D721Med (cell line): Measurements from ENCODE around the gene FBN2.

Source experiments
- DNase-seq: peaks from one replicate; pipeline ENCODE4 v3.0.0; 2011; ENCODE audit warnings: low spot score; ENCODE audit not compliant: insufficient read length
- FAIRE-seq: peaks from 2 replicates; lab custom pipeline; 2011; peaks lifted over from hg19 to GRCh38; lab: Jason Lieb, UNC
- TF ChIP-seq, protein P1 (sequence below): IDR thresholded peaks from 2 replicates; pipeline ENCODE4 v1.5.1; 2012; ENCODE audit warnings: mild to moderate bottlenecking, control low read depth; ENCODE audit not compliant: insufficient read depth; ENCODE audit errors: missing control alignments

Gene FBN2

GRCh38 chr5:128276537-128277216 lies 261.4 kb downstream of the FBN2 start:
- DNase-seq: no peak
- TF ChIP-seq, protein P1, sequence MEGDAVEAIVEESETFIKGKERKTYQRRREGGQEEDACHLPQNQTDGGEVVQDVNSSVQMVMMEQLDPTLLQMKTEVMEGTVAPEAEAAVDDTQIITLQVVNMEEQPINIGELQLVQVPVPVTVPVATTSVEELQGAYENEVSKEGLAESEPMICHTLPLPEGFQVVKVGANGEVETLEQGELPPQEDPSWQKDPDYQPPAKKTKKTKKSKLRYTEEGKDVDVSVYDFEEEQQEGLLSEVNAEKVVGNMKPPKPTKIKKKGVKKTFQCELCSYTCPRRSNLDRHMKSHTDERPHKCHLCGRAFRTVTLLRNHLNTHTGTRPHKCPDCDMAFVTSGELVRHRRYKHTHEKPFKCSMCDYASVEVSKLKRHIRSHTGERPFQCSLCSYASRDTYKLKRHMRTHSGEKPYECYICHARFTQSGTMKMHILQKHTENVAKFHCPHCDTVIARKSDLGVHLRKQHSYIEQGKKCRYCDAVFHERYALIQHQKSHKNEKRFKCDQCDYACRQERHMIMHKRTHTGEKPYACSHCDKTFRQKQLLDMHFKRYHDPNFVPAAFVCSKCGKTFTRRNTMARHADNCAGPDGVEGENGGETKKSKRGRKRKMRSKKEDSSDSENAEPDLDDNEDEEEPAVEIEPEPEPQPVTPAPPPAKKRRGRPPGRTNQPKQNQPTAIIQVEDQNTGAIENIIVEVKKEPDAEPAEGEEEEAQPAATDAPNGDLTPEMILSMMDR: no peak
- FAIRE-seq: no peak

DNA sequence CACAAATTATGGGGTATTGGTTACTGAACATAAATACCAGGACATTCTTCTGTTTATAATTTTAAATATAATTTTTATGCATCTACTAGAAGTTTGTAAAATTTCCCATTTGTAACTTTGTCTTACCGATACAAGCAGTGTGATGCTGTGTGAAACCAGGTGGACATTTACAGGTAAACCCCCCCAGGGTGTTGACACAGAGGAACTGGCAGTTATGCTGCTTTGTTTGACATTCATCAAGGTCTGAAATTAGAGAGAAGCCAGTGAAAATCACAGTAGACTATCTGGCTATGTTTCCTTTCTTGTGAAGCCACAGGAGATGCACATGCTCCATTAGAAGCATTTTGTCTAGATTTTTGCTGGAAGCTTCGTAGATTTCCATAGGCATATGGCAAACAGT lies 263.6 kb downstream of the FBN2 start:
- TF ChIP-seq, protein P1: no peak
- FAIRE-seq: no peak
- no peak for DNase-seq

DNA sequence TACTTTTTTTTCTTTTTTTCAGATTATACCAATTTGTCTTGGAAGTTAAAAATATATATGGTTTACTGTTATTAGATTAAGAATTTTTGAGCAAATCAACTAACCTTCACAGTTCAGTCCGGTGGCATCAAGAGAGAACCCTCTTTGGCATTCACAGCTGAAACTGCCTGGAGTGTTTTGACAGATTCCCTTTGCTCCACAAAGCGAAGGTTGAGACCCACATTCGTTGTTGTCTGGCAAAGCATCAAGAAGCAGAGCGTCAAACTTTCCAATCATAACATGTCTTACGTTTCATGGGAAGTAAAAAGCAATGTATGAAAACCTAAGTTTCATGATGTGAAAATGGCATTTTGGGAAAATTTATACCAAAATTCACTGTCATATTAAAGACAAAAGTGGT lies 264.3 kb downstream of the FBN2 start:
- DNase-seq (no peak), FAIRE-seq (no peak)
- TF ChIP-seq, protein P1: no peak

GRCh38 chr5:128271859-128272464 lies 266.1 kb downstream of the FBN2 start:
- no peak for DNase-seq
- FAIRE-seq: no peak
- TF ChIP-seq, protein P1: no peak

- TF ChIP-seq, protein P1: no peak
- FAIRE-seq (no peak), DNase-seq (no peak)
These were observed 267.0 kb downstream of the FBN2 start for GRCh38 chr5:128271071-128271470.

DNA sequence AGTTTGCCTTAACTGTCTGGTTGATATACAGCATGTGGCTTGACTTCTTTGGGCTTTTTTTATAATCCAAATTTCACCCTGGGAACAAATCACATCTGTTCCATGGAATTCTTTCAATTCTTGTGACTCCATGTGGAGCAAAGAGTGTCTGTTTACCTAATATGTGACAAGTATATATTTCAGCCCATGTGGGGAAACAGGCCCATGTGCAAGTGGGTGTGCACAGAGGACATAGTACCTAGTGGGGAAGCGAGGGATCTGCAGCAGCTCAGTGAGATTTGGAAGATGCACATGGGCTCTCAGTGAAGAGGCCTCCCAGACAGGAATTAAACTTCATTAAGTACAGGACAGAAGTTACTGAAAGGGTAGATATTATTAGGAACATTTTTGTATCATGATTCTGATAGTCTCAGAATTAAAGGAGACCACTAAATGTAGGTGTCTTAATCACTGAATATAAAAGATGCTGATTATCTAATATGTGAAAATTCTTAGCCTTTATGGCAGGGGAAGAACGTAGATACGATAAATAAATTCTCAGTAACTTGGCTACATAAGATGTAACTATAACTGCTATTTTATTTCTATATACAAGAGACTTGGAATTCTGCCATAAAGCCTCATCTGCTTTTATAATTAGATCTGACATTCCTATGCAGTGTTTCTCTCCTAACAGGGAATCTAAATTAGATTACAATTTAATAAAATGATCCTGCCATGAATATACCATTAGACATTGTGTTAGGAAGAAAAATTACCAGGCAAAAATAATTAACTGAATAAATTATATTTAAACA lies 273.3 kb downstream of the FBN2 start:
- TF ChIP-seq, protein P1: no peak
- no peak for DNase-seq
- no peak for FAIRE-seq
